CD4-positive, alpha-beta T cell treated with Interferon gamma for 1 hour (primary cell): ENCODE data around the gene DDA1.
"Not testable (repeated sequence)": the region's sequence is repeated elsewhere in the genome, so short reads cannot be mapped to it uniquely, and the experiment has no call there.

Source experiments
- DNase-seq: peaks from one replicate; pipeline ENCODE4 v3.0.0-alpha.2; 2020

Gene DDA1

GRCh38 chr19:17289489-17289888, 19.9 kb upstream of the DDA1 start:
- DNase-seq: peak; percentile 48

- peak; percentile 79 for DNase-seq
Observed at GRCh38 chr19:17292301-17293074, 16.9 kb upstream of the DDA1 start.

- DNase-seq: no peak
Observed at GRCh38 chr19:17293605-17294004, 15.8 kb upstream of the DDA1 start.

GRCh38 chr19:17294051-17294891, 15.1 kb upstream of the DDA1 start:
- DNase-seq: peak; percentile 28

GRCh38 chr19:17295551-17295950, 13.8 kb upstream of the DDA1 start:
- DNase-seq: not testable (repeated sequence)

GRCh38 chr19:17296273-17296672, 13.1 kb upstream of the DDA1 start:
- DNase-seq: no peak

- no peak for DNase-seq
Observed at GRCh38 chr19:17296976-17297375, 12.4 kb upstream of the DDA1 start.

GRCh38 chr19:17300992-17301619, 8.3 kb upstream of the DDA1 start:
- no peak for DNase-seq

- peak; percentile 38 for DNase-seq
Observed at GRCh38 chr19:17302391-17303166, 6.8 kb upstream of the DDA1 start.

GRCh38 chr19:17303167-17303939, 6.0 kb upstream of the DDA1 start, which contains the start of gene ABHD8:
TSS of gene ABHD8 (minus strand) at chr19:17303425. CDS start at chr19:17301616, 1,809 bp downstream.
- peak; percentile 94 for DNase-seq

- DNase-seq: no peak
Observed at GRCh38 chr19:17303940-17304267, 5.5 kb upstream of the DDA1 start.

- DNase-seq: no peak
Observed at GRCh38 chr19:17304386-17305215, 4.8 kb upstream of the DDA1 start.

- DNase-seq: no peak
Observed at GRCh38 chr19:17305216-17305516, 4.2 kb upstream of the DDA1 start.

- peak; percentile 100 for DNase-seq
Observed at GRCh38 chr19:17305517-17306284, 3.7 kb upstream of the DDA1 start, which contains the start of gene MRPL34. TSS of gene MRPL34 (plus strand) at chr19:17305872. CDS start at chr19:17305893, 21 bp downstream.

GRCh38 chr19:17306285-17306714, 3.1 kb upstream of the DDA1 start:
- no peak for DNase-seq

- DNase-seq: no peak
Observed at GRCh38 chr19:17307876-17308377, 1.4 kb upstream of the DDA1 start.

- DNase-seq: no peak
Observed at GRCh38 chr19:17309965-17310461, 650 bp downstream of the DDA1 start.

GRCh38 chr19:17311455-17312188, 2.3 kb downstream of the DDA1 start:
- DNase-seq: no peak
